Activated T-cell treated with anti-CD3 and anti-CD28 coated beads, Interleukin-2, amount 50 U/mL, for 4 hours (primary cell): ENCODE data around the gene PPM1H. TPM values are rescaled to one million over a fixed set of nuclear protein-coding genes. Genes with fewer than 3 reads are reported as not detected.
"Not testable (repeated sequence)": the region's sequence is repeated elsewhere in the genome, so short reads cannot be mapped to it uniquely, and the experiment has no call there.

Source experiments
- ATAC-seq, 2 donors: fragments of 200-7000 bp; cut with Tn5 transposase; one replicate each; pipeline ENCODE4 v1.10.0; 2021
- DNase-seq: peaks from one replicate; pipeline ENCODE4 v3.0.0-alpha.2; 2020
- H3K27me3 Mint-ChIP-seq: one replicate; pipeline ENCODE4 v1.8.0; 2021; ENCODE audit warnings: low read depth, mixed read lengths
- H3K36me3 Mint-ChIP-seq: one replicate; pipeline ENCODE4 v1.8.0; 2022; ENCODE audit warnings: mixed read lengths; ENCODE audit not compliant: insufficient read depth
- H3K4me1 Mint-ChIP-seq: one replicate; pipeline ENCODE4 v1.8.0; 2021; ENCODE audit warnings: low read depth, mixed read lengths
- H3K4me3 Mint-ChIP-seq: one replicate; pipeline ENCODE4 v1.8.0; 2021; ENCODE audit warnings: mild to moderate bottlenecking, moderate library complexity, mixed read lengths
- H3K9me3 Mint-ChIP-seq: one replicate; pipeline ENCODE4 v1.8.0; 2021; ENCODE audit warnings: mixed read lengths
- total RNA-seq, 3 donors: library from RNA; stranded (reverse); gene quantifications; one replicate each; pipeline ENCODE4 v1.2.1, GENCODE V29; 2021

The PPM1H gene
- total RNA-seq, 3 donors from 2014 or later, result 0.03 to 0.25 (median 0.19) TPM

- Mint-ChIP-seq H3K36me3 (no peaks in the 10 kb centered on the region), H3K4me1 (no peaks in the 10 kb centered on the region), H3K4me3 (no peak overlapping the region), H3K27me3 (no peaks in the 10 kb centered on the region), H3K9me3 (no peaks in the 10 kb centered on the region)
- DNase-seq, result no peak
- ATAC-seq, result no peak
Observed at GRCh38 chr12:62963486-62964041, 28.6 kb upstream of the PPM1H start.

- Mint-ChIP-seq H3K4me3 (no peak overlapping the region), H3K27me3 (peaks cover 2% of the 10 kb centered on the region), H3K4me1 (no peaks in the 10 kb centered on the region), H3K36me3 (no peaks in the 10 kb centered on the region), H3K9me3 (no peaks in the 10 kb centered on the region)
- ATAC-seq (no peak), DNase-seq (no peak)
Observed at GRCh38 chr12:62960324-62960723, 25.4 kb upstream of the PPM1H start.

- Mint-ChIP-seq H3K36me3 (no peaks in the 10 kb centered on the region), H3K9me3 (no peaks in the 10 kb centered on the region), H3K4me3 (no peak overlapping the region), H3K4me1 (no peaks in the 10 kb centered on the region), H3K27me3 (peaks cover 2% of the 10 kb centered on the region)
- ATAC-seq (no peak), DNase-seq (no peak)
Observed at GRCh38 chr12:62959745-62960144, 24.8 kb upstream of the PPM1H start.

GRCh38 chr12:62957233-62957953 is 22.4 kb upstream of the PPM1H start:
- Mint-ChIP-seq H3K4me3 (no peak overlapping the region), H3K36me3 (no peaks in the 10 kb centered on the region), H3K27me3 (peaks cover 5% of the 10 kb centered on the region), H3K4me1 (no peaks in the 10 kb centered on the region), H3K9me3 (no peaks in the 10 kb centered on the region)
- DNase-seq (no peak), ATAC-seq (no peak)

- ATAC-seq, result no peak
- Mint-ChIP-seq H3K36me3 (no peaks in the 10 kb centered on the region), H3K4me1 (no peaks in the 10 kb centered on the region), H3K27me3 (peaks cover 5% of the 10 kb centered on the region), H3K9me3 (no peaks in the 10 kb centered on the region), H3K4me3 (no peak overlapping the region)
- DNase-seq, result no peak
Observed at GRCh38 chr12:62955678-62956077, 20.7 kb upstream of the PPM1H start.

- no peak for ATAC-seq
- no peak for DNase-seq
- H3K4me1 Mint-ChIP-seq, result no peaks in the 10 kb centered on the region
- H3K9me3 Mint-ChIP-seq, result peaks cover 4% of the 10 kb centered on the region
- no peaks in the 10 kb centered on the region for H3K36me3 Mint-ChIP-seq
- H3K27me3 Mint-ChIP-seq, result peaks cover 6% of the 10 kb centered on the region
- no peak overlapping the region for H3K4me3 Mint-ChIP-seq
Observed at GRCh38 chr12:62950317-62950716, 15.4 kb upstream of the PPM1H start.

- ATAC-seq, result no peak
- H3K27me3 Mint-ChIP-seq, result peaks cover 2% of the 10 kb centered on the region
- no peak overlapping the region for H3K4me3 Mint-ChIP-seq
- H3K36me3 Mint-ChIP-seq, result no peaks in the 10 kb centered on the region
- no peak for DNase-seq
- H3K9me3 Mint-ChIP-seq, result peaks cover 4% of the 10 kb centered on the region
- H3K4me1 Mint-ChIP-seq, result no peaks in the 10 kb centered on the region
Observed at GRCh38 chr12:62948123-62948522, 13.2 kb upstream of the PPM1H start.

GRCh38 chr12:62947364-62947763 is 12.4 kb upstream of the PPM1H start:
- H3K36me3 Mint-ChIP-seq, result no peaks in the 10 kb centered on the region
- H3K27me3 Mint-ChIP-seq, result peaks cover 2% of the 10 kb centered on the region
- H3K4me3 Mint-ChIP-seq, result no peak overlapping the region
- DNase-seq, result no peak
- H3K4me1 Mint-ChIP-seq, result no peaks in the 10 kb centered on the region
- H3K9me3 Mint-ChIP-seq, result peaks cover 4% of the 10 kb centered on the region
- no peak for ATAC-seq

- H3K9me3 Mint-ChIP-seq, result no peaks in the 10 kb centered on the region
- ATAC-seq (no peak), DNase-seq (no peak)
- H3K4me3 Mint-ChIP-seq, result no peak overlapping the region
- H3K27me3 Mint-ChIP-seq, result no peaks in the 10 kb centered on the region
- no peaks in the 10 kb centered on the region for H3K4me1 Mint-ChIP-seq
- H3K36me3 Mint-ChIP-seq, result no peaks in the 10 kb centered on the region
Observed at GRCh38 chr12:62943779-62944395, 8.9 kb upstream of the PPM1H start.

- ATAC-seq, H3K36me3 Mint-ChIP-seq, H3K4me1 Mint-ChIP-seq, H3K9me3 Mint-ChIP-seq, H3K27me3 Mint-ChIP-seq, DNase-seq, H3K4me3 Mint-ChIP-seq: not testable (repeated sequence)
Observed at GRCh38 chr12:62942316-62942715, 7.4 kb upstream of the PPM1H start.

GRCh38 chr12:62934239-62934798 is 631 bp downstream of the PPM1H start:
- no peaks in the 10 kb centered on the region for H3K36me3 Mint-ChIP-seq
- DNase-seq (no peak), ATAC-seq (peak; percentile 54 to 58)
- H3K4me3 Mint-ChIP-seq, result peak overlapping the region; percentile 78
- H3K4me1 Mint-ChIP-seq, result peaks cover 13% of the 10 kb centered on the region
- H3K9me3 Mint-ChIP-seq, result no peaks in the 10 kb centered on the region
- H3K27me3 Mint-ChIP-seq, result peaks cover 47% of the 10 kb centered on the region

GRCh38 chr12:62933602-62934238 is 1.2 kb downstream of the PPM1H start:
- H3K4me1 Mint-ChIP-seq, result peaks cover 13% of the 10 kb centered on the region
- no peaks in the 10 kb centered on the region for H3K9me3 Mint-ChIP-seq
- peak overlapping the region; percentile 78 for H3K4me3 Mint-ChIP-seq
- no peak for ATAC-seq
- DNase-seq, result no peak
- H3K27me3 Mint-ChIP-seq, result peaks cover 47% of the 10 kb centered on the region
- no peaks in the 10 kb centered on the region for H3K36me3 Mint-ChIP-seq

- DNase-seq (no peak), ATAC-seq (no peak)
- peaks cover 47% of the 10 kb centered on the region for H3K27me3 Mint-ChIP-seq
- H3K36me3 Mint-ChIP-seq, result no peaks in the 10 kb centered on the region
- peak overlapping the region; percentile 78 for H3K4me3 Mint-ChIP-seq
- peaks cover 13% of the 10 kb centered on the region for H3K4me1 Mint-ChIP-seq
- no peaks in the 10 kb centered on the region for H3K9me3 Mint-ChIP-seq
Observed at GRCh38 chr12:62933220-62933601, 1.7 kb downstream of the PPM1H start.

GRCh38 chr12:62931477-62931876 is 3.5 kb downstream of the PPM1H start:
- ATAC-seq, result no peak
- DNase-seq, result no peak
- no peaks in the 10 kb centered on the region for H3K9me3 Mint-ChIP-seq
- H3K27me3 Mint-ChIP-seq, result peaks cover 42% of the 10 kb centered on the region
- H3K4me1 Mint-ChIP-seq, result peaks cover 13% of the 10 kb centered on the region
- no peak overlapping the region for H3K4me3 Mint-ChIP-seq
- no peaks in the 10 kb centered on the region for H3K36me3 Mint-ChIP-seq
